Measurements from ENCODE around the gene TTC7B.
"Not testable (repeated sequence)": the region's sequence is repeated elsewhere in the genome, so short reads cannot be mapped to it uniquely, and the experiment has no call there.

The TTC7B gene

GRCh38 chr14:90831821-90832220 is 15.6 kb upstream of the TTC7B start:
- DNase-seq (ENCODE audit: low spot score): no peak

- no peak for DNase-seq (ENCODE audit: low spot score)
Observed at GRCh38 chr14:90830931-90831701, 14.9 kb upstream of the TTC7B start.

DNA sequence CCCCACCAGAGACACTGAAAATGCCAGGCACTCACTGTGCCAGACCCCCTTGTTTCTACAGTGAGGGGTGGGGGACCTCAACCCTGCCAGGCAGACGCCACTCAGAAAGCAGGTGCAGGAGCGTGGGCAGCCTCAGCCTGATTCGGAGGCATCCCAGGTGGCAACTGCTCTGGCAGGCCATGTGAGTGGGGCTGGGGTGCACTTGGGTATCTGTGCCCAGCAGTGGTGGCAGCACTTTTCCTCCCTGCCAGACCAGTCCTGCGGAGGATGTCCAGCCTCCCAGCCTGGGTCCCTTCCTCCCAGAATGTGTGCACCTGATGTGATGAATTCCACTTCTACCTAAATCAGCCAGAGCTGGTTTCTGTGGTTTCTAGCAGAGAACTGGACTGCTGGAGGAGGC is 13.4 kb upstream of the TTC7B start:
- DNase-seq (ENCODE audit: low spot score): no peak

DNA sequence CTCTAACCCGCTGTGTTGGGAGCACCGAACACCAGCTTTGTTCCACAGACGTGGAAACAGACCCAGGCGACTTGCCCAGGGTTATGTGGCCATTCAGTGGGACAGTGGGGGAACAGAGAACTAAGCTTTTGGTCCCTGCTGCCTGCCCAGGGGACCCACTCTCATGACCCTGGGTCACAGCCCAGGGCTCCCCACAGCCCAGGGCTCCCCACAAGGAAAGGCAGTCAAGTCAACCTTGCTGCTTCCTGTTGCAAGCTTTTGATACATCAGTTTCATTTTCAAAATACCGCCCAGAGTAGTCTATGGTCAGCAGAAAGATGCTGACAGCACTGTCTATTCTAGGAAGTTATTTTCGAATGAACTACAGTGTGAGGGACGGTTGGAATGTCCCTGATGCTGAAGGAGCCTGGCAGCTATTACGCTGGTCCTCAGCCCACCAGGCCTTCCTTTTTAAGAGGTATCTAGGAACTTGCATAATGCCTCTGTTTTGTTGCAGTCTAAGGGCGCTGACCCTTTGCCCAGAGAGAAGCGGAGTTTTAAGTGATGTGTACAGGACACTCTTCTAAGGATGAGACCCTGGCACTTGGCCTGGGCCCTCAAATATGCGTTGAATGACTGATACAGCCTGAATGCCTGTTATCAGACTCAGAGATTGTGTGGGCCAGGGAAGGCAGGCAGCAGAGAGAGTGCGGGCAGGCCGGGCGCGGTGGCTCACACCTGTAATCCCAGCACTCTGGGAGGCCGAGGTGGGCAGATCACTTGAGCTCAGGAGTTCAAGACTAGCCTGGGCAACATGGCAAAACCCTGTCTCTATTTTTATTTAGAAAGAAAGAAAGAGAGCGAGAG is 12.6 kb upstream of the TTC7B start:
- DNase-seq (ENCODE audit: low spot score): no peak

GRCh38 chr14:90827919-90828610 is 11.8 kb upstream of the TTC7B start:
- DNase-seq (ENCODE audit: low spot score): no peak

- DNase-seq (ENCODE audit: low spot score): not testable (repeated sequence)
Observed at GRCh38 chr14:90823542-90823941, 7.3 kb upstream of the TTC7B start.

- peak; percentile 75 for DNase-seq (ENCODE audit: low spot score)
Observed at GRCh38 chr14:90820958-90821357, 4.7 kb upstream of the TTC7B start.

DNA sequence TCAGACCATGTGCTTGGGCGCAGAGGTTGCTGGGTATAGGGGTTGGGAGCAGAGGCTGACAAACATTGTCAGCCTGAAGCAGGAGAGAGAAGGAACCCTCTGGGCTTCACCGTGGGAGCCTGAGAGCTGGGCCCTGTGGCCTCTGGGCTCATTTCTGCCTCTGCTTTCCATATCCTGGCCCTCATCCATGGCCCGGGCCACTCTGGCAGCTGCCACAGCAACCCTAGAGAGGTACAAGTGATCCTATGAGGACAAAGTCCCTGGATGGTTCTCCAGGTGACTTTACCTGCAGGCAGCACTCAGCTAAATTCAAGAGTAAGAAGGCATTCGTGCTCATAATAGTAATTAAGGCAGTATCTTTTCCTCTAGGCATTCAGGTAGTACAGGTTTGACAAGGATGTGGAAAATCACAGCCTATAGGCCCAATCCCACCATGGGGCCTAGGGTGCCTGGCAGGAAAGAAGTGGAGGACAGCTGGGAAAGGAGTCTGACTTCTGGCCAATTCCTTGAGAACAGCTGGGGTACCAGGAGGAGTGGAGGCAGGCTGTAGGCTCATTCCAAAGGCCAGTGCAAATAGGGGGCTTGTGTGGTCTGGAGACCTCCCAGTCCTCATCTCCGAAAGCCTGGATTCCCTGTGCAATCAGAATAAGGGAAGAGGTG is 3.6 kb upstream of the TTC7B start:
- no peak for DNase-seq (ENCODE audit: low spot score)

DNA sequence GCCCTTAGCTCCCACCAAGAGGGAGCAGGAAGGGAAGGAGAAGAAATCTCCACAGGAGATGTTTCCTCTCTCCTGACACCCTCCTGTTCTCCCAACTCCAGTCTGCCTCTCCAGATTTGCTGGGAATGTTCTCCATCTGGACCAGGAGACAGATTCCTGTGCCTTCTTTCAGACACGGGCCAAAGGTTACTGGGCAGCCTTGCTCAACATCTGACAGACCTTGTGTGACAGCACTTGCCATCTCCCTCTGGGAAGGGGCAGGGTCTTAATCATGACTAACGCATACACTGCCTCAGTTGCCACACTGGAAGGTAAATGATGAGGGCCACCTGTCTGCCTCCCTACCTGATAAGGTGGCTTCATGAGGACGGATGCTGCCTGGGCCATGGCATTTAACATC is 2.5 kb upstream of the TTC7B start:
- no peak for DNase-seq (ENCODE audit: low spot score)

- no peak for DNase-seq (ENCODE audit: low spot score)
Observed at GRCh38 chr14:90816681-90817436, 629 bp upstream of the TTC7B start.

DNA sequence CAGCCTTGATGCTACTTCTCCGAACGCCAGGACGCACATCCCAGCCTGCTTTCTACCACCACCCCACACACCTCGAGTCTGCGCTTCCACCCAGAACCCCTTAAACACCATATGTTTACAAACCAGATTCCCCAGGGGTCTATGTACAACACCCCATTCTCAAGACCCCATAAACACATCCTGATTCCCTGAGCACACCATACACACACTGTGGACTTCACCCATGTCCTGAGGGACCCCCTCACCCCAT is 733 bp downstream of the TTC7B start:
- no peak for DNase-seq (ENCODE audit: low spot score)

DNA sequence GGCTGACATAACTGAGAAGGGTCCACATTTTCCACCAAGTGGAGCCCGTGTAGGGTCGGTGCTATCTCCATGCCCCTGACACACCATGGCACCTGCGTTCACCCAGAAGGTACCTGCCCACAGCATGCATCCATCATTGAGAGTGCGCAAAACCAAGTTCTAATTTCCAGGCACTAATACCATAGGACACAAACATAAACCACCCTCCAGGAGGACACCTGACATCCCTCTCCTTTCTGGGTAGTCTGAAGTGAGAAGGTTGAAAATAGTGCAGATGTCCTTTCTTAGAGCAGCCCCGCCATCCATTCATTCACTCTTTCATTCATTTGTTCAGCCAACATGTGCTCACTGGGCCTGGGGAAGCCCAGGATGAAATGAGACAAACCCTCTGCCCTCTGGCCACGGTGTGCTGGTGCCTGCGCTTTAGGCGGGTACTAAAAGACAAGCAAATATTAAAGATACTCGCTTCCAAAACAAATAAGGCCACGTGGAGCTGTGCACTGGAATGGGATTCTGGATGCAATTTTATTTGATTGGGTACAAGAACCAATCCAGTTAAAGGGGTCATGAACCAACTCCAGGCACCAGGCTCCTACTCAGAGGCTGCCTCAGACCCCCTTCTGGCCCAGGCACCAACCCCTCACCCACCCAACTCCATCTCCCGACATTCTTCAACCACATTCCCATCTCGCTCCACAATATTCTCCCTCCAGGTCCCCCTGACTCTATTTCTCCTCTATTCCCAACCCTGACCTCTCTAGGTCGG is 1.2 kb downstream of the TTC7B start:
- no peak for DNase-seq (ENCODE audit: low spot score)

DNA sequence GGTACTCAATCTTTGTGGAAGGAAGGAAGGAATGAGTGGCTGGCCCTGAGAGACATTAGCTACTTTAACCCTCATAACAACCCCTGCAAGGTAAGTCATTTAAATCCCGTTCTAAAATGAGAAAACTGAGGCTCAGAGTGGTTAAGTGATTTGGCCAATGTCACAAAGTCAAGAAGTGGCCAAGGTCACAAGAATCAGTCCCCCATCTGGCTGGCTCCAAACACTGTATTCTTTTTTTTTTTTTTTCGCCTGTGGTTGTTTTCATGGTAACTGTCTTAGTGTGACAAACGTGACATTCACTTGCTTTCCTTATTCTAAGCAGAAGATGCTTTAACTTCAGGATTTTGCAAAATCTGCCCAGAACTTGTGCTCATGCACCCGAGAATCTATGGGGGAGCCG is 2.8 kb downstream of the TTC7B start:
- DNase-seq (ENCODE audit: low spot score): no peak

GRCh38 chr14:90812109-90812508 is 4.1 kb downstream of the TTC7B start:
- no peak for DNase-seq (ENCODE audit: low spot score)

GRCh38 chr14:90811641-90812040 is 4.6 kb downstream of the TTC7B start:
- DNase-seq (ENCODE audit: low spot score): no peak

DNA sequence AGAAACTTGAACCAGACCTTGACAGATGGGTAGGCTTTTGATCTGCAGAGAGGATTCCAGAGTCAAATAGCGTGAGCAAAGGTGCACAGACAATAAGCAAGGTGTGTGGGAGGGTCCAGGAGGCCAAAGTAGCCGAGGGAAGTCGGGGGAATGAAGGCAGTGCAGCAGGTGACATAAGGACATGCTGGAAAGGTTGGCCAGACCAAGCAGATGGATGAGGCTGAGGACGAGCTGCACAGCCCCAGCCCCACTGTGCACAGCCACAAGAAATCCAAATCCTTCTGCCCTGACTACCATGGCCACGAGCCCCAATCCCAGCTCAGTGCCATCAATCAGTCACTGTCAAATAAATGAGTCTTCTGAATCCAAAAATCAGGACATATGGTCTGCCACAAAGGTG is 5.4 kb downstream of the TTC7B start:
- no peak for DNase-seq (ENCODE audit: low spot score)

GRCh38 chr14:90809530-90810312 is 6.5 kb downstream of the TTC7B start:
- no peak for DNase-seq (ENCODE audit: low spot score)

GRCh38 chr14:90808759-90809529 is 7.3 kb downstream of the TTC7B start:
- DNase-seq (ENCODE audit: low spot score): peak; percentile 12

DNA sequence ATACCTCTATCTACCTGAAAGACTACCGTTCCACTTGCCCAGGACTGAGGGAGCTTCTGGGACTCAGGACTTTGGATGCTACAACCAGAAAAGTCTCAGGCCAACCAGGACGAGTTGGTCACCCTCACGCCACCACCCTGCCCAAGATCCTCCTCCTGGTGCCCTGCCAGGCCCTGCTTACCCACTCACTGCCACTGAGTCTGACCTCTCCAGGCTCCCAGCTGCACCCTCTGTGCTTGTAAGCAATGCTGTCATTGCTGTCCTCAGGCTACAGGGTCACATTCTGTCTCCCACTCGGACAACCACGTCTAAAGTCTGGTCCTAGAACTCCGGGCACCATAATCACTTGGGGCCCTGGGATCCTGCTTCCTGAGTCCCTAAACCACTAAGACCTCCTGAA is 9.2 kb downstream of the TTC7B start:
- DNase-seq (ENCODE audit: low spot score): no peak
